Esophagus mucosa (tissue), 1 donor: Measurements from ENCODE around the gene ZC3H10. TPM values are rescaled to one million over a fixed set of nuclear protein-coding genes. Genes with fewer than 3 reads are reported as not detected.
A peak's percentile ranks its signal among the peaks of the same experiment; 100 is the strongest.
"Not testable (repeated sequence)": the region's sequence is repeated elsewhere in the genome, so short reads cannot be mapped to it uniquely, and the experiment has no call there.

ENCODE experiments used
- ATAC-seq: fragments of 200-7000 bp; cut with Tn5 transposase; one replicate; pipeline ENCODE4 v1.9.1; 2020
- total RNA-seq: library from RNA; stranded (reverse); gene quantifications from one replicate; pipeline ENCODE4 v1.2.4, GENCODE V29; 2023
- donor health status: DM: yes; HTN: yes; CAD: no.

ZC3H10 gene, protein sequence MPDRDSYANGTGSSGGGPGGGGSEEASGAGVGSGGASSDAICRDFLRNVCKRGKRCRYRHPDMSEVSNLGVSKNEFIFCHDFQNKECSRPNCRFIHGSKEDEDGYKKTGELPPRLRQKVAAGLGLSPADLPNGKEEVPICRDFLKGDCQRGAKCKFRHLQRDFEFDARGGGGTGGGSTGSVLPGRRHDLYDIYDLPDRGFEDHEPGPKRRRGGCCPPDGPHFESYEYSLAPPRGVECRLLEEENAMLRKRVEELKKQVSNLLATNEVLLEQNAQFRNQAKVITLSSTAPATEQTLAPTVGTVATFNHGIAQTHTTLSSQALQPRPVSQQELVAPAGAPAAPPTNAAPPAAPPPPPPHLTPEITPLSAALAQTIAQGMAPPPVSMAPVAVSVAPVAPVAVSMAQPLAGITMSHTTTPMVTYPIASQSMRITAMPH
- 1.8 TPM for total RNA-seq

DNA sequence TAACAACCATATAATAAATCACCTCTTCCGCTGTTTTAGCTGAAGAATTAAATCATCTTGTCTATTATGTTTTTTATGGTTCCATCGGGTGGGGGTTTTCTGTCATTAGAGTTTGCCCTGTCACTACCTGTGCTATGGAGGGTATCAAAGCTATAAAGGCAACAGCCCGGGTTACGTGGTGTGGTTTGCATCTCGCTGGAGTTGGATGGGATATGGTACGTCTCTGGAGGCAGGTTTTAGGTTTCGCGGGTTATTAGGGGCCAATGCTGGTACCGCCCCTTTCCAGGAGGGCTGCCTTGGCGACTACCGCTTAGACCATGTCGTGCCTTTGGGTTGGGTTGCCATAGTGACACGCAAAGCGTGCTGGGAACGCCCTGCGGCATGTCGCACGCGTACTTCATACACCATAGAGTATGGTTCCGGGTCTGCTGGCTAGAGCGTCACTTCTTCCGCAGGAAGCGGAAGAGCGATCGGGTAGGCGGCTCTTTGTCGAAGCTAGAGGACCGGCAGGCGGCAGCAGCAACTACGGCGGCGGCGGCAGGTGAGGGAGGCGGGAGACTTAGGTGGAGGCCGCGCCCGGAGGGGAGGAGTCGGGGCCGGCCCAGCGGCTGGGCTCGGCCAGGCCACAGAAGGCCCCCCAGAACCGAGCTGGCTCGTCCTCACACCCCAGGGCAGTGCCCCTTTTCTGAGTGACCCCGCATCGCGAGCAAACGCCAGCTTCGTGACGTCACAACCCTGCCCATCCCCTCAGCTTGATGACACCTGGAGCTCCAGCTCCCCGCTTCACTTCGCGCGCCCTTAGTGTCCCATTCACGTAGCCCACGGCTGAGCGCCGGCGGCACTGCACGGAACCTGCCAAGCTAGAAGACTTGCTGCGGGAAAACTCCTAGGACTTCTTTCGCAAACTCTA, at the start of gene ZC3H10:
TSS of gene ZC3H10 (plus strand) at position 489 of the 910 bp plus-strand sequence. CDS start 2,297 bp downstream, outside the sequence.
- ATAC-seq, result peak; percentile 90

DNA sequence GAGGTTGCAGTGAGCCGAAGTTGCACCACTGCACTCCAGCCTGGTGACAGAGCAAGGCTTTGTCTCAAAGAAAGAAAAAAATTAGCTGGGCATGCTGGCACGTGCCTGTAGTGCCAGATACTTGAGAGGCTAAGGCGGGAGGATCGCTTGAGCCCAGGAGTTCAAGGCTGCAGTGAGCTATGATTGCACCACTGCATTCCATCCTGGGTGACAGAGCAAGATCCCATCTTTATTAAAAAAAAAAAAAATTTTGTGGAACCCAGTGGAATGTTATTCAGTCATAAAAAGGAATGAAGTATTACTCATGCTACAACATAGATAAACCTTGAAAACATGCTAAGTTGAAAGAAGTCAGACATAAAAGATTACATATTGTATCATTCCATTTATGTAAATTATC, 46.4 kb upstream of the ZC3H10 start:
- ATAC-seq, result no peak

DNA sequence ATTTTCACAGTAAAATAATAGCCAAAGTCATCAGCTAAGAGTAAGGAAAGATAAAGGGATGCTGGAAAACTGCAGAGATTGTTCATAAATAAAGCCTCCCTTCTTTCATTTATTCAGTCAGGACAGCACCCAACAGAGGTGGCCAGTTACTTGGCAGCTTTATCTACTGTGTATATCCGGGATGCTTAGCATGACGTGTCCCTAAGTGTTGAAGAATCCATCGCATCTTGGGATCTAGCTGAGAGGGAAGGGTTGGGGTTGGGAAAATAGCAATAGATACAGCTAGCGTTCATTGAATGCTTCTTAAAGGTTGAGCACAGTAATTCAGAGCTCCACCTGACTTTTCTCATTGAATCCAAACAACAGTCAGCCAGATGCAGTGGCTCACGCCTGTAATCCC, 43.7 kb upstream of the ZC3H10 start:
- no peak for ATAC-seq

DNA sequence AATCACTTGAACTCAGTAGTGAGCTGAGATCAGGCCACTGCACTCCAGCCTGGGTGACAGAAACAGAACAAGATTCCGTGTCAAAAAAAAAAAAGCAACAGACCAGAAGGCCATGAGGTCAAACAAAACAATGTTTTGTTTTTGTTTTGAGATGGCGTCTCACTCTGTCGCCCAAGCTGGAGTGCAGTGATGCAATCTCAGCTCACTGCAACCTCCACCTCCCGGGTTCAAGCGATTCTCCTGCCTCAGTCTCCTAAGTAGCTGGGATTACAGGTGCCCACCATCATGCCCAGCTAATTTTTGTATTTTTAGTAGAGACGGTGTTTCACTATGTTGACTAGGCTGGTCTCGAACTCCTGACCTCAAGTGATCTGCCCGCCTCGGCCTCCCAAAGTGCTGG, 40.1 kb upstream of the ZC3H10 start:
- not testable (repeated sequence) for ATAC-seq

DNA sequence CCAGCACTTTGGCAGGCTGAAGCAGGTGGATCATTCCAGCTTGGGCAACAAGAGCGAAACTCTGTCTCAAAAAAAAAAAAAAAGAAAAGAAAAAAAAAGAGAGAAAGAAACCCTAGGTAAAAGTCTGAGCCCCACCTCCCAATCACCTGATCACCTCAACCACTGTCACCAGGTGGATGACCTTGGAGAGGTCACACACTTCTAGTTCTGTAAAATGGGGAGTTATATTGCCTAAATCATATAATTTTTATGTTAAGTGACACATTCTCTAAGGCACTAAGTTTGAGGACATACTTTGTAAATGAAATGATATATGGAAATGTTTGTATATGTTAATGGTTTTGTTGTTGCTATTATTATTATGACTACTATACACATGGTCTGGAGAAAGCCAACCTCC, 39.6 kb upstream of the ZC3H10 start:
- no peak for ATAC-seq

DNA sequence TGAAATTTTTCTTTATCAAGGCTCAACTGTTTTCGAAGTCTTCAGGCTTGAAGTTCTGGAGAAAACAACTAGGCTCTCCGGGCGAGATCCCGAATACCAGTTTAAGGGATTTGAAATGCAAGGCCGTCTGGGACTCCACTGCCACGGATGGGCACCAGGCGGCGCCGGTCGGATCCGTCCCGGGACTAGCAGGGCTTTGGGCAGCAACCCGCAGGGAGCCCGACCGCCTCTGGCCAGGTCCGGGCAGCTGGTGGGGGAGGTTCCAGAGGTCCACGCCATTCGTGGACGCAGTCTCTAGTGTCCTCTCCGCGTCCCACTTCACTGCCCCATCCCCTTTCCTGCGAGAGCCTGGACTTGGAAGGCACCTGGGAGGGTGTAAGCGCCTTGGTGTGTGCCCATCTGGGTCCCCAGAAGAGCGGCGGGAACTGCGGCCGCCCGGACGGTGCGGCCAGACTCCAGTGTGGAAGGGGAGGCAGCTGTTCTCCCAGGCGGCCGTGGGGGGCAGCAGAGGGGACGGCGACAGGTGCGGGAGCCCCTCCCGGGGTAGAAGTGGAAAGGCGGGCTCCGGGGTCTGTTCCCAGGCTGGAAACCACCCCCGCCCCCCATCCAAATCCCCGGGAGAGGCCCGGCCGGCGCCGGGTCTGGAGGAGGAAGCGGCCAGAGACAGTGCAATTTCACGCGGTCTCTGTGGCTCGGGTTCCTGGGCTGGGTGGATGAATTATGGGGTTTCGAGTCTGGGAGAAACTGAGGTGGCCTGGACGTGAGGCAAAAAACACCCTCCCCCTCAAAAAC, 38.9 kb upstream of the ZC3H10 start:
- ATAC-seq, result peak; percentile 72

DNA sequence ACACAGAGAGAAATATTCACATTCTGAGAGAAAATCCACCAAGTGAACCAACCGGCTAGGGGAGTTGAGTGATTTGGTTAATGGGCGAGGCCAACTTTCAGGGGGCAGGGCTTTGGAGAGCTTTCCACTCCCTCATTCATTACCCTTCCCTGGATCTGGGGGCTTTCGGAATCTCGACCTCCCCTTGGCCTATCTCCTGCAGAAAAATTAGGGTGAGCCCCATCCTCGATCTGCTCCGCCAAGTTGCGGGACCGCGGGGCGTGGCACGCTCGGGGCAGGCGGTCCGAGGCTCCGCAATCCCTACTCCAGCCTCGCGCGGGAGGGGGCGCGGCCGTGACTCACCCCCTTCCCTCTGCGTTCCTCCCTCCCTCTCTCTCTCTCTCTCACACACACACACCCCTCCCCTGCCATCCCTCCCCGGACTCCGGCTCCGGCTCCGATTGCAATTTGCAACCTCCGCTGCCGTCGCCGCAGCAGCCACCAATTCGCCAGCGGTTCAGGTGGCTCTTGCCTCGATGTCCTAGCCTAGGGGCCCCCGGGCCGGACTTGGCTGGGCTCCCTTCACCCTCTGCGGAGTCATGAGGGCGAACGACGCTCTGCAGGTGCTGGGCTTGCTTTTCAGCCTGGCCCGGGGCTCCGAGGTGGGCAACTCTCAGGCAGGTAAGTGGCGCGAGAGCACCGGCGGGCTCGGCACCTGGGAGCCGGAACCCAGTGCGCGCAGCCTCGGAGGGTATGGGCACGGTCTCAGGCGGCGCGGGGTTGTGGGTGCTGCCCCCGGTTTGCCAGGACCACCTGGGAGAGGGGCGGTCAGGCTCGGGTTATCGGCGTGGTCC, 38.1 kb upstream of the ZC3H10 start, which contains the start of gene ERBB3:
TSS of gene ERBB3 (plus strand) at position 443 of the 833 bp plus-strand sequence. CDS start at position 579, 136 bp downstream.
- ATAC-seq, result peak; percentile 94

DNA sequence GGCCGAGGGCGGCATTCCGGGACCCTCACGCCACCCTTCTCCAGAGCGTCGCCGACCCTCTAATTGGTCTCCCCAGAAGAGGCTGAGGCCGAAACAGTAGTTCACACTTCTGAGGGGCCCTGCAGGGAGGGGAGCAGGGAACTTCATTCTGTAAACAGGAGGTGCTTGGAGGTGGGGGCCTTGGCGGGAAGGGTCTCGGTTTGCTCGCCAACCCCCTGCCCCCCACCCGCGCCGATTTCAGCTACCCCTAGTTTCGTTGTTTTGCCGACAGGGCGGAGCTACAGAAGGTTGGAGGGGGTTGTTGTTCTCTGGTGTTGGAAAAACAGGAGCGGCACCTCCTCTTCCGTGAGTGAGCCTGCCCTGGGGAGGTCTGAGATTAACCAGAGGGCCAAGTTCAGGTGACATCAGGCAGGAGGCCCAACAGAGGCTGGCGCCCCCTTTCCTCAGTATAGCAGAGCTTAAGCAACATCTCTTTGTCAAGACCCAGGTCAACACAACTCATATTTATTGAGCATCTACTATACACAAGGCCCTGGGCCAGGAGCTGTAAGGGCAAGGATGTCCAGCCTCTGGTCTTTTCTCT, 37.4 kb upstream of the ZC3H10 start:
- ATAC-seq, result peak; percentile 56

DNA sequence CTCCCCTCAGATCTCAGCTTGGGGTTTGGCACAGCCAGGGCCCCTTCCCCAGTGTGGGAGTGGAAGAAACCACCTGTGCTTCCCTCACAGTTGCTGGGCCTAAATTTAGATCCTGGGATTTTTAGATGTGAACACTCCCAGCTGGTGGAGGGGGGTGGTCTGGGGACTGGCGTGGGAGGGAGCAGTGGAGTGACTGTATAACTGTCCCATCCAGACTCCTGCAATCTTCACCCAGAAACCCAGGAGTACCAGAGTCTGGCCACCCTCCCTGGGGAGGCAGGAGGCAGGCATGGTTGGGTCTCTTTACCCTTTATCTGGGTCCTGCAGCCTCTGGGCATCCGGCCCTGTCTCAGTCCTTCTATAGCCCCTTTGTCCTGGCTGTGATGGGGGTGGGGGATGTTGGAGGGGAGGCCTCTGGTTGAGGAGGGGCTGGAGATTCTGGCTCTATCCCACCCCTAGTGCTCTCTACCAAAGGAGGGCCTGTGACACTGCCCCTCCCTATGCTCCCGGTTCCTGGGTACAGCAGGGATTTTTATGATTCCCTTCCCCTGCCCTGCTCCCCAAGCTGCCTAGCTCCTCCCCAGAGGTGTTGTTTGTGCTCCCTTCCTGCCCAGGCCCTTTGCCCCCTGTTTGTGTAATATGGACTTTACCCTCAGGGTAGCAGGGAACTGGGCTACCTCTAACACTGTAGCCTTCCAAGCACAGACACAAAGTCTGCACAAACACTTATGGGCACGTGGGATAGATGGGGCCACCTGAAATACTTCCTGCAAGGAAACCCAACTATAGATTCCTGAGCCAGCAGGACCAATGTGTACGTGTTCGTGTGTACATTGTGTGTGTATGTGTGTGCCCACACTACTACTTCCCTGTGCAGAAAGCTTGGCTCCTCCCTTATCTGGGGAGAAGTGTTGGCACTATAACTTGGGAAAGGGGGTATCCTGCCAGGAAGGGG, 36.4 kb upstream of the ZC3H10 start:
- ATAC-seq, result no peak

DNA sequence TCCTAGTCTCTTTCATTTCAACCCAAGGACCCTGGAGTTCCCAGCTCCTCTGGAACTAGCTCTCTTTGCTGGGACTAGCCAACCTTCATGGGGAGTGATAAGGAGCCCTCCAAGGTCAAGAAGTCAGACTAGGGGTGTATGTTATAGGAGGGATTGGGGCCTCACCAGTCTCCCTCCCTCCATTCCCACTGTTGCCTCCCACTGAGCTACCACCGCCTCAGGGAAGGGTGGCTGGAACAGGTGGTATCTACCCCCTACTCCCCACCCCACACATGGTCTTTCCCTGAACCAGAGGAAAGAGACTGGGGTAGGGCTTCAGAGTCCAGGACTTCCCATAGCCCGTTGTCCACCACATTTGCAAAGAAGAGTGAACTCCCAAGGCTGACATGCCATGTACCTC, 35.7 kb upstream of the ZC3H10 start:
- no peak for ATAC-seq

DNA sequence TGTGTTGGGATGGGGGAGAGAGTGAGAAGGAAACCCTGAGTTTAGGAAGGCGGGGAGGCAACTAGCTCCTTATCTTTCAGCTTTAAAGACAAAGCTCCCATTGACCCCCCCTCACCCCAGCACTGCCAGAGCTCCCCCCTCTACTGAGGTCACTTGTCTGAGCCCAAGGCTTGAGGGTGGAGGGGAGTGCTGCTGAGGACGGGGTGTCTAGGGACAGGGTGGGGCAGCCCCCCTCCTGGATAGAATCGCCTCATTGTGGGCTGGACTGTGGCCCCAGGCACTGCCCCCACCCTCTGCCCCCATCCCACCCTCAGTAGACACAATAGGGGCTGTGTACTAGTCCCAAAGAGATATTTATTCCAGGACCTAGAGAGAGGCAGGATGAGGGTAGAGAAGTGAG, 35.1 kb upstream of the ZC3H10 start:
- ATAC-seq, result no peak

DNA sequence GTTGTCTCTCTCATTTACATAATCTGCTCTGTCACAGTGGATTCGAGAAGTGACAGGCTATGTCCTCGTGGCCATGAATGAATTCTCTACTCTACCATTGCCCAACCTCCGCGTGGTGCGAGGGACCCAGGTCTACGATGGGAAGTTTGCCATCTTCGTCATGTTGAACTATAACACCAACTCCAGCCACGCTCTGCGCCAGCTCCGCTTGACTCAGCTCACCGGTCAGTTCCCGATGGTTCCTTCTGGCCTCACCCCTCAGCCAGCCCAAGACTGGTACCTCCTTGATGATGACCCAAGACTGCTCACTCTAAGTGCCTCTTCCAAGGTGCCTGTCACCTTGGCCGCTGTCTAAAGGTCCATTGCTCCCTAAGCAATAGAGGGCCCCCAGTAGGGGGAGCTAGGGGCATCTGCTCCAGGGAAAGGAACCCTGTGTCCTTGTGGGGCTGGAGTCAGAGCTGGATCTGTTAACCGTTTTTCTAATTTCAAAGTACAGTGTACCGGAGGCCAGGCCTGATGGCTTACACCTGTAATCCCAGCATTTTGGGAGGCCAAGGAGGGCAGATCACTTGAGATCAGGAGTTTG, 33.0 kb upstream of the ZC3H10 start:
- ATAC-seq, result no peak

DNA sequence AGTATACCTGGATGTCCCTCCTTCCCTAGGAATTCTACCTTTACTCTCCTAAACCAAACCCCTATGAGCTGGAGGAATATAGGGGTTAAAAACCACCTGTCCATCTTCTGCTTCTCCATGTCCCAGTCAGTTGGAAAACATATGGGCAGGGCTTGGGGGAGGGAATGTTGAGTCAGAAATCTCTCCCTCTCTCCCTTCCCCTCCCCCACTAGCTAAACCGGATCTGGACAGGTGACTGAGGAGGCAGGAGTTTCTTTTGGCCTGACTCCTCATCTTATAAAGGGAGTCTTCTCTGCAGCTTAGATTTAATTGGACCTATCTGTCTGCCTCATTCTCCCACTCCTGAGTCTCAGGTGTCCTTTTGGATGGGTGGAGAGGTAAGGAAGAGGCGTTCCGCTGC, 32.0 kb upstream of the ZC3H10 start:
- peak; percentile 83 for ATAC-seq

DNA sequence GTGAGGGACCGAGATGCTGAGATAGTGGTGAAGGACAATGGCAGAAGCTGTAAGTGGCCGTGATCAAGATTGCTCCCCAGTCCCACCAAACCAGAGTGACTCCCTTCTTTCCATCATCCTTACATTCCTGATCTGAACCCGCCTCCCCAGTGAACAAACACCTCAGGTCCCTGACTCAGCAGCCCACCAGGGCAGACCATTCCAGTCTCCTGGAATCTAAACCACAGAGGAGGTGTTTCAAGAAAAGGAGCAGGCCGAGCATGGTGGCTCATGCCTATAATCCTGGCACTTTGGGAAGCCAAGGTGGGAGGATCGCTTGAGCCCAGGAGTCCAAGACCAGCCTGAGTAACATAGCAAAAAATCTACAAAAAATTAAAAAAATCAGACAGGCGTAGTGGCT, 31.5 kb upstream of the ZC3H10 start:
- no peak for ATAC-seq

DNA sequence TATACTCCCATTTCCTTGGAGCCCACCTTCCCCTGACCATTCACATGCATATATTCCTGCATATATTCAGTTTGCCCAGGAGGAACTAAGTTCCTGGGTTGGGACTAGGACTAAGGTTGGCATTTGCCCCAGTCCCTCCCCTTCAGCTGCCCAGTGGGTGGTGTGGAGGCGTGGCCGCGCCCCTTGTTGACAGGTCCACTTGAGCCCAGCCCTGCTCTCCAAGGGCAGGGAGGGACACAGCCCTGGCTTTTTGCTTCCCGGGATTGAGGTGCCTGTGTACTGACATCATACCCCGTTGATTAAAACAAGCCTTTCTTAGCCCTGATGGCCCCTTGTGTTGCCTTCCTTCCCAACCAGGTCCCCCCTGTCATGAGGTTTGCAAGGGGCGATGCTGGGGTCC, 30.8 kb upstream of the ZC3H10 start:
- ATAC-seq, result peak; percentile 71

DNA sequence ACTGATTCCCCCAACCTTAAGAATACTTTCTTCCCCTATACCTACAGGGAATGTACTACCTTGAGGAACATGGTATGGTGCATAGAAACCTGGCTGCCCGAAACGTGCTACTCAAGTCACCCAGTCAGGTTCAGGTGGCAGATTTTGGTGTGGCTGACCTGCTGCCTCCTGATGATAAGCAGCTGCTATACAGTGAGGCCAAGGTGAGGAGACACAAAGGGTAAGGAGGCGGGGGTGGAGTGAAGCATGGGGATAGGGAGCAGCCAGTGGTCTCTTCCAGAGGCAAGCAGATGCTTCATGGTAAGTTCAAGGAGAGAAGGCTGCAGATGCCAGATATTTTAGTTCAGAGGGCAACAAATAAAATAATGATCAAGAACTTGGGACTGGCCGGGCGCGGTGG, 20.3 kb upstream of the ZC3H10 start:
- ATAC-seq, result no peak

DNA sequence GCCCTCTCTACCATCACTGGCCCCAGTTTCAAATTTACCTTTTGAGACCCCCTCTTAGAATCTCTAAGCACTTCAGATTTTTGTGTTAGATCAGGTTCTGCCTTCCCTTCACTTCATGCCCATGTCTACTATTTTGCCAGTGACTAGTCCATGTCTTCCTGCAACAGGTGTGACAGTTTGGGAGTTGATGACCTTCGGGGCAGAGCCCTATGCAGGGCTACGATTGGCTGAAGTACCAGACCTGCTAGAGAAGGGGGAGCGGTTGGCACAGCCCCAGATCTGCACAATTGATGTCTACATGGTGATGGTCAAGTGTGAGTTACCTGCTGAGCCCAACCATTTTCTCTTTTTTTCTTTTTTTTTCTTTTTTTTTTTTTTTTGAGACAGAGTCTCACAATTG, 19.5 kb upstream of the ZC3H10 start:
- ATAC-seq, result no peak

DNA sequence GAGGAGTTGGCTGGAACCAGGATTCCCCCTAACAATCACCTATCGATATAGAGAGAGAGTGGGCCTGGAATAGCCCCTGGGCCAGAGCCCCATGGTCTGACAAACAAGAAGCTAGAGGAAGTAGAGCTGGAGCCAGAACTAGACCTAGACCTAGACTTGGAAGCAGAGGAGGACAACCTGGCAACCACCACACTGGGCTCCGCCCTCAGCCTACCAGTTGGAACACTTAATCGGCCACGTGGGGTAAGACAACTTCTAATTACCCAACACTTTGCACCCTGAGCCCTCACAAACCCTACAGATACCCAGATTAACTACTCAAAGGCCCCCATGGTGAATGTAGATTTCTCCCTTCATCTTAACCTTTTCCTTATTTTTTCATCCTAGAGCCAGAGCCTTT, 18.3 kb upstream of the ZC3H10 start:
- ATAC-seq, result no peak

DNA sequence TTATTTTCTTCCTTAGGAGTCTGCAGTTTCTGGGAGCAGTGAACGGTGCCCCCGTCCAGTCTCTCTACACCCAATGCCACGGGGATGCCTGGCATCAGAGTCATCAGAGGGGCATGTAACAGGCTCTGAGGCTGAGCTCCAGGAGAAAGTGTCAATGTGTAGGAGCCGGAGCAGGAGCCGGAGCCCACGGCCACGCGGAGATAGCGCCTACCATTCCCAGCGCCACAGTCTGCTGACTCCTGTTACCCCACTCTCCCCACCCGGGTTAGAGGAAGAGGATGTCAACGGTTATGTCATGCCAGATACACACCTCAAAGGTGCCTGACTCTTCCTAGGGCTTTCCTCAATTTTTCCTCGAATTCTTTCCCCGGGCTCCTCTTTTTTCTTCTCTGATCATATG, 17.0 kb upstream of the ZC3H10 start:
- no peak for ATAC-seq

DNA sequence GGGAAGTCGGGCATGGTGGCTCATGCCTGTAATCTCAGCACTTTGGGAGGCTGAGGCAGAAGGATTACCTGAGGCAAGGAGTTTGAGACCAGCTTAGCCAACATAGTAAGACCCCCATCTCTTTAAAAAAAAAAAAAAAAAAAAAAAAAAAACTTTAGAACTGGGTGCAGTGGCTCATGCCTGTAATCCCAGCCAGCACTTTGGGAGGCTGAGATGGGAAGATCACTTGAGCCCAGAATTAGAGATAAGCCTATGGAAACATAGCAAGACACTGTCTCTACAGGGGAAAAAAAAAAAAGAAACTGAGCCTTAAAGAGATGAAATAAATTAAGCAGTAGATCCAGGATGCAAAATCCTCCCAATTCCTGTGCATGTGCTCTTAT, 15.4 kb upstream of the ZC3H10 start:
- no peak for ATAC-seq
